Esophagus mucosa (tissue), 1 donor: ENCODE data around the gene SH3PXD2A. TPM values are rescaled to one million over a fixed set of nuclear protein-coding genes. Genes with fewer than 3 reads are reported as not detected.
"Not testable (repeated sequence)": the region's sequence is repeated elsewhere in the genome, so short reads cannot be mapped to it uniquely, and the experiment has no call there.

ENCODE experiments used
- ATAC-seq: fragments of 200-7000 bp; cut with Tn5 transposase; one replicate; pipeline ENCODE4 v1.9.1; 2020
- total RNA-seq: library from RNA; stranded (reverse); gene quantifications from one replicate; pipeline ENCODE4 v1.2.4, GENCODE V29; 2023
- donor health status: DM: yes; HTN: yes; CAD: no.

SH3PXD2A gene
- total RNA-seq, 1 donor from 2014 or later = 34.0 TPM

GRCh38 chr10:103764296-103765088 lies 90.9 kb downstream of the SH3PXD2A start:
- no peak for ATAC-seq

GRCh38 chr10:103763374-103764202 lies 91.8 kb downstream of the SH3PXD2A start:
- ATAC-seq = no peak

GRCh38 chr10:103762916-103763315 lies 92.5 kb downstream of the SH3PXD2A start:
- ATAC-seq = no peak

- no peak for ATAC-seq
Observed at GRCh38 chr10:103762162-103762561, 93.2 kb downstream of the SH3PXD2A start.

GRCh38 chr10:103761075-103761920 lies 94.1 kb downstream of the SH3PXD2A start:
- ATAC-seq = no peak

- not testable (repeated sequence) for ATAC-seq
Observed at GRCh38 chr10:103760233-103760632, 95.1 kb downstream of the SH3PXD2A start.

GRCh38 chr10:103759100-103759781 lies 96.1 kb downstream of the SH3PXD2A start:
- ATAC-seq = peak; percentile 68

- ATAC-seq = peak; percentile 1
Observed at GRCh38 chr10:103758294-103758681, 97.1 kb downstream of the SH3PXD2A start.

- ATAC-seq = peak; percentile 86
Observed at GRCh38 chr10:103757531-103758293, 97.7 kb downstream of the SH3PXD2A start.

GRCh38 chr10:103756277-103756869 lies 99.0 kb downstream of the SH3PXD2A start:
- ATAC-seq = no peak

- no peak for ATAC-seq
Observed at GRCh38 chr10:103752680-103753248, 102.6 kb downstream of the SH3PXD2A start.

- ATAC-seq = no peak
Observed at GRCh38 chr10:103751667-103752290, 103.6 kb downstream of the SH3PXD2A start.

GRCh38 chr10:103750836-103751235 lies 104.5 kb downstream of the SH3PXD2A start:
- peak; percentile 22 for ATAC-seq

- no peak for ATAC-seq
Observed at GRCh38 chr10:103749779-103750178, 105.6 kb downstream of the SH3PXD2A start.

GRCh38 chr10:103748020-103748419 lies 107.4 kb downstream of the SH3PXD2A start:
- peak; percentile 73 for ATAC-seq

GRCh38 chr10:103747193-103747865 lies 108.0 kb downstream of the SH3PXD2A start:
- ATAC-seq = peak; percentile 25

- peak; percentile 22 for ATAC-seq
Observed at GRCh38 chr10:103746598-103746997, 108.8 kb downstream of the SH3PXD2A start.

GRCh38 chr10:103745341-103746247 lies 109.8 kb downstream of the SH3PXD2A start:
- peak; percentile 84 for ATAC-seq
